LHCN-M2 (cell line): Measurements from ENCODE around the gene ERF. TPM values are rescaled to one million over a fixed set of nuclear protein-coding genes. Genes with fewer than 3 reads are reported as not detected.
A peak's percentile ranks its signal among the peaks of the same experiment; 100 is the strongest.
"Not testable (repeated sequence)": the region's sequence is repeated elsewhere in the genome, so short reads cannot be mapped to it uniquely, and the experiment has no call there.

ENCODE experiments used
- DNase-seq: peaks from one replicate; pipeline ENCODE4 v3.0.0-alpha.2; 2012; ENCODE audit warnings: low read depth
- total RNA-seq: library from RNA; depleted of rRNA; stranded (reverse); fragments of >200 nt; gene quantifications from 2 replicates; pipeline ENCODE4 v1.2.3, GENCODE V29; 2014

Gene ERF
- total RNA-seq, 1 experiment from 2014 or later, result 56.2 TPM

DNA sequence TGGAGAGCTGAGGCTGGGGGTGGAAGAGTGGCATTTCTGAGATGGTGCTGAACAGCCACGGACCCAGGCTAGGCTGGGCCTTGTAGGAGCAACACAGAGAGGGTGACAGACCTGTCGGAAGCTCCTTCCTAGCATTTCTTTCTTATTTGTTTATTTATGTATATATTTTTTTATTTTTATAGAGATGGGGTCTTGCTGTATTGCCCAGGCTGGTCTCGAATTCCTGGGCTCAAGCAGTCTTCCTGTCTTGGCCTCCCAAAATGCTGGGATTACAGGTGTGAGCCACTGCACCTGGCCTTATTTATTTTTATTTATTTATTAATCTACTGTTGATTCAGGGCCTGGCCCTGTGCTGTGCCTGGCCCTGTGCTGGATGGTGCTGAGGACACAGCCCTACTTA, 20.6 kb upstream of the ERF start:
- no peak for DNase-seq

DNA sequence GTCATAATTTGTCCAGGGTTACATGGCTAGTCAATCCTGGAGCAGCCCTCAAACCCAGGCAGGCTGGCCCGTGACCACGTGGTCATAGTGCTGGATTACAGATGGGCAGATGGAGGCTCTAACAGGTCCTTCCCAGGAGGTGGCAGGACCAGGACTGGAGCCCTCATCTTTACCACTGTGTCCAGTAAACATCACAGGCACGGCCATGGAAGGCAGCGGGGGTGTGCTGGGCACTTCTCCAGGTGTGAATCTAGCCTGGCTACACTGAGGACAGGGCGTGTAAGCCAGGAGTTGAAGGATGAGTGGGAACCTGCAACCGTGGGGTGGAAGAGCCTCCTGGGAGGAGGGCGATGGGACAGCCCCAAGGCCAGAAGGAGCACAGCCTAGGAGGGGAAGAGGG, 20.2 kb upstream of the ERF start:
- DNase-seq, result no peak

DNA sequence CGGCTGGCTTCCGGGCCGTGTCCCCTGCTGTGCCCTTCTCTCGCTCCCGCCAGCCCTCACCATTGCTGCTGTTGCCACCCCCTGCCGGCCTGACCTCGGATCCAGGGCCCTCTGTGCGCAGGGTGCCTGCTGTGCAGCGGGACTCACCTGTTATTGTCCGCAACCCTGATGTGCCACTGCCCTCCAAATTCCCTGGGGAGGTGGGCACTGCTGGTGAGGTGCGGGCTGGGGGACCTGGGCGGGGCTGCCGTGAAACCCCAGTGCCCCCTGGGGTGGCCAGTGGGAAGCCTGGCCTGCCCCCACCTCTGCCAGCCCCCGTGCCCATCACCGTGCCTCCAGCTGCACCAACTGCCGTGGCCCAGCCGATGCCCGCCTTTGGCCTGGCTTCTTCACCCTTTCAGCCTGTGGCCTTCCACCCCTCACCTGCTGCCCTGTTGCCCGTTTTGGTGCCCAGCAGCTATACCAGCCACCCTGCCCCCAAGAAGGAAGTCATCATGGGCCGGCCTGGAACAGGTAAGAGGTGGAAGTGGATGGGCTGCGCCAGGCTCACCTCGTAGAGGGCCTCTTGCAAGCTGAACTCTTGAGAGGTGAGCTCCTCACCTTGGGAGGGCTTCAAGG, 19.2 kb upstream of the ERF start:
- no peak for DNase-seq

DNA sequence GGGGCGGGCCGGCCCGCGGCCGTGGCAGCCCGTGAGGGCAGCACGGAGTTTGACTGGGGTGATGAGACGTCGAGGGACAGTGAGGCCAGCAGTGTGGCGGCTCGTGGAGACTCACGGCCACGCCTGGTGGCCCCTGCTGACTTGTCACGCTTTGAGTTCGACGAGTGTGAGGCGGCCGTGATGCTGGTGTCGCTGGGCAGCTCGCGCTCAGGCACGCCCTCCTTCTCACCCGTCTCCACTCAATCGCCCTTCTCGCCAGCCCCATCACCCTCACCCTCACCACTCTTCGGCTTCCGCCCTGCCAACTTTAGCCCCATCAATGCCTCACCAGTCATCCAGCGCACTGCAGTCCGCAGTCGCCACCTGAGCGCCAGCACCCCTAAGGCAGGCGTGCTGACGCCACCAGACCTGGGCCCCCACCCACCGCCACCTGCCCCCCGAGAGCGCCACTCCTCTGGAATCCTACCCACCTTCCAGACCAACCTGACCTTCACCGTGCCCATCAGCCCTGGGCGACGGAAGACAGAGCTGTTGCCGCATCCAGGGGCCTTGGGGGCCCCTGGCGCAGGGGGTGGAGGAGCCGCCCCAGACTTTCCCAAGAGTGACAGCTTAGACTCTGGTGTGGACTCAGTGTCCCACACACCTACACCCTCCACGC, 18.6 kb upstream of the ERF start:
- DNase-seq, result no peak

DNA sequence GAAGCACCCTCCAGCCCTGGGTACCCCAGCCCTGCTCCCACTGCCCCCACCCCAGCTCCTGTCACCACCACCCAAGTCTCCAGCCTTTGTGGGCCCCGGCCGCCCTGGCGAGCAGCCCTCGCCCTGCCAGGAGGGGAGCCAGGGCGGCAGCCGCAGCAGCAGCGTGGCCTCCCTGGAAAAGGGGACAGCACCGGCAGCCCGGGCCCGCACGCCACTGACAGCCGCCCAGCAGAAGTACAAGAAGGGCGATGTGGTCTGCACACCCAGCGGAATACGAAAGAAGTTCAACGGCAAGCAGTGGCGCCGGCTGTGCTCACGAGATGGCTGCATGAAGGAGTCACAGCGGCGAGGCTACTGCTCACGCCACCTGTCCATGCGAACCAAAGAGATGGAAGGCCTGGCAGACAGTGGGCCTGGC, 18.1 kb upstream of the ERF start:
- DNase-seq, result no peak

DNA sequence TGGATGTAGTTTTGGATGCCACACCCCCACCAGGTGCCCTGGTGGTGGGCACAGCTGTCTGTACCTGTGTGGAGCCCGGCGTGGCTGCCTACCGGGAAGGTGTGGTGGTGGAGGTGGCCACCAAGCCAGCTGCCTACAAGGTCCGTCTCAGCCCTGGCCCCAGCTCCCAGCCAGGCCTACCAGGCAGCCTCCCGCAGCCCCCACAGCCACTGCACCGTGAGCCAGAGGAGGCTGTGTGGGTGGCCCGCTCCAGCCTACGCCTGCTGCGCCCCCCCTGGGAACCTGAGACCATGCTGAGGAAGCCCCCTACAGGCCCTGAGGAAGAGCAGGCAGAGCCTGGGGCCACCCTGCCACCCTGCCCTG, 17.6 kb upstream of the ERF start:
- DNase-seq, result no peak

DNA sequence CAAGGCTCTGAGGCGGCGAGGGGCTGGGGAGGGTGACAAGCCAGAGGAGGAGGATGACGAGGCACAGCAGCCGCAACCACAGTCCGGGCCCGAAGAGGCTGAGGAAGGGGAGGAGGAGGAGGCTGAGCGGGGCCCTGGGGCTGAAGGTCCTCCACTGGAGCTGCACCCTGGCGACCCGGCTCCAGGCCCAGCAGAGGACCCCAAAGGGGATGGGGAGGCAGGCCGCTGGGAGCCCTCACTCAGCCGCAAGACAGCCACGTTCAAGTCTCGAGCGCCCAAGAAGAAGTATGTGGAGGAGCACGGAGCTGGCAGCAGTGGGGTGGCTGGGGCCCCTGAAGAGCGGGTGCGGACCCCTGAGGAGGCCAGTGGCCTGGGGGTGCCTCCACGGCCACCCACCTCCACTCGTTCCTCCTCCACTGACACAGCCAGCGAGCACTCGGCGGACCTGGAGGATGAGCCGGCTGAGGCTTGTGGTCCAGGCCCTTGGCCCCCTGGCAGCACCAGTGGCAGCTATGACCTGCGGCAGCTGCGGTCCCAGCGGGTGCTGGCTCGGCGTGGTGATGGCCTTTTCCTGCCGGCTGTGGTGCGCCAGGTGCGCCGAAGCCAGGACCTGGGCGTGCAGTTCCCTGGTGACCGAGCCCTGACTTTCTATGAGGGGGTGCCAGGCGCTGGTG, 17.1 kb upstream of the ERF start:
- DNase-seq, result no peak

DNA sequence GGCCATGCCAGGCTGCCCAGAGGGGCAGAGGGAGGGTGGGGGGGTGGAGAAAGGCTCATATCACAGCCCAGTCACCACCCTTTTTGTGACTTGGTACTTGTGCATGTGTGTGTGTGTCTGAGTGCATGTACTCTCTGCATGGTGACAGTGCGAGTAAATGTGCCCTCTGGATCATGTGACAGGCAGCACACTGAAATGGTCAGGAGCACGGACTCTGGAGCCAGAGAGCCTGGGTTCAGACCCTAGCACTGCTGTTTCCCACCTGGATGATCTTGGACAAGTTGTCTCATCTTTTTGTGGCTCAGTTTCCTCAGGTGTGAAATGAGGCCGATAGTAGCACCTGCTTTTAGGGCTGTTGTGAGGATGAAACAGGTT, 16.1 kb upstream of the ERF start:
- DNase-seq, result peak; percentile 22

DNA sequence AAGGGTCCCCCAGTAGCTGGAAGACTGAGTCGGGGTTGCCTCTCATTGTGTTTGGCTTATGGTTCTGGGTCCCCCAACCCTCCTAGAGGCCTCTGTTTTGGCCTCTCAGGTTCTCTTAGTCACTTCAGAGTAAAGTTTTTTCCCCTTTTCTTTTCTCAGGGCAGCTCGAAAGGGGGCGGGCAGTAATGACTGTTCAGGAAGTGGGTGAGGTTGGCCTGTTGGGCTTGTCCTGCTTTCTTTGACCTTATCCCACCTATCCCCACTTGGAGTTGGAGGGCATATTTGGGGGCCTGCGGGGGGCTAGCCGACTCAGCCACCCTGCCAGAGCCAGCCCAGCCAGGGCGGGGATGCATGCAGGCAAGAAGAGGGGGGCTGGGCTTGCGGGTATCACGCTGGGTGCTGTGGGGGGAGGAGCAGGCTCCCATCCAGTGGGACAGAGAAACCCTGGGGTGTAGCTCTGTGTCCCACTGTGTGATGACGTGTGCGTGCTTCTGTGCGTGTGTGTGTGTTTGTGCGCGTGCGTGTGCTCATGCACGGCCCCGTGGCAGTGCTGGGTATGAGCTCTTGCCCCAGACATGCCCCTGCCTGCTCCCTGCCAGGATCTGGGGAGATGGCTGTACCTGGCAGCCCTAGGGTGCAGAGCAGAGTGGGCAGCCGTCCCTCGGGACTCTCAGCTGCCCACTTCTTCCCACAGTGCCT, 15.6 kb upstream of the ERF start:
- peak; percentile 87 for DNase-seq

DNA sequence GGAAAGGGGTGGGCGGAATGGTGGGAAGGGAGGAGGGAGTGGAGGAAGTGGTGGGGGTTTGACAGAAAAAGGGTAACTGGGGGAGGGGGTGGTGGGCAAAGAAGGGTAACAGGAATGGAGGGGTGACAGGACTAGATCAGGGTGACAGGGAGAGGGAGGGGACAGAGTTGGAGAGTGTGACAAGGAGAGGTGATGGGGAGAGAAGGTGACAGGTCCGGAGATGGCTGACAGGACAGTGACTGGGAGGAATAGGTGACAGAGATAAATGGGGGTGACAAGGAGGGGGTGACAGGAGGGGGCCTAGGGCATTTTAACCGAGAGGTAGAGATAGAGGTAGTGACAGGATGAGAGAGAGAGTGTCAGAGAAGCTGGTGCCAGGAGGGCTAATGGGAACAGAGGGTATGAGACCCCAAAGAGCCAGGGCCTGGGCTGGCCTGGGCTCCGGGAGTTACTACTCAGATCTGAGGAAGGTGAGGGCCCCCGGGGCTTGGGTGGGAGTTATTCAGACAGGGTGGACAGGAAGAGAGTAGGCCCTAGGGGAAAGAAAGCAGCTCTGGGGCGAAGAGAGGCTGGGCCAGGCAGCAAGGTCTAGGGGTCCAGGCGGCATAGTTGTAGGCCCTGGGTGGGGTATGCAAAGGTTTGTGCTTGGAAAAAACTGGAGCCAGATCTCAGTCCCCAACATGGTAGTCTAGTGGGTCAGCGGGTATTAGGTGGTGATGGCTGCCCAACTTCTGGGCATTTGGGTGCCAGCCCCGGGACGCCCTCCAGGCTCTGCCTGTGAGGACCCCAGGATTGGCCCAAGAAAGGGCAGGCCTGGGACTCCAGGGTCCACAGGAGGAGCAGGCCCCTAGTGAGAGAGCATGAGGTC, 14.8 kb upstream of the ERF start:
- DNase-seq, result no peak

DNA sequence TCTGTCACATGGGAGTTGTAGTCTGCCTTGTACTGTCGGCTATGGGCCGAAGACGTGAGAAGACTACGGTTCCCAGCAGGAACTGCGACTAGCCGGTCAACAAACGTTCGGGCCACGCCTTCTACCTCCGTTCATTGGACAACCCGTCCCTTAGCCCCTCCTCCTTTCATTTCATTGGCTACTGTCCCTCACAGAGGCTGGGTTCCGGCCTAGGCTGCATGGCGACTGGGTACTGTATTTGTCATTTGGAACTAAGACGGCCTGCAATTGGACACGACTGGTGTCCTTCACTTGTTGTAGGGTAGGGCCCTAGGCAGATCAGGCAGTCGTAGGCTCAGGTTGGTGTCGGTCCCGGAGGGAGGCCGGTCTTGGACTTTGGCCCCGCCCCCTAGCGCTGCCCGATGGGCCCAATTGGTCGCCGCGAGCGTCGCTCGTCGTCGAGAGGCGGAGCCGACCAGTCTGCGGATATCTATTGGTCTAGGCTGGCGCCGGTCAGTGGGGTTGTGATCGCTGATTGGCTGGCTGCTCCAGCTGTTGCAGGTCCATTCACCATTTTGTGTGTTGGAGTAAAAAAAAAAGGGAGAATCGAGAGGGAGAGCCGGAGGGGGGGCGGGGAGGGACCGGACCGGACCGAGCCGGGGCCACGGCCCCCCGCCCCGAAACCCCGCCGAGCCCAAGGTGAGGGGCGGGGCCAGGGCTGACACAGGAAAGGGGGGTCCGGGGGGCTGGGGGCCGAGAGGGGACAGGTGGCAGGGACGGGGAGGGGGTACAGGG, 14.0 kb upstream of the ERF start, which contains the start of gene CIC:
CIC (plus strand) TSS at position 549 of the 774 bp plus-strand sequence. CDS start 2,532 bp downstream, outside the sequence.
- DNase-seq, result peak; percentile 100

DNA sequence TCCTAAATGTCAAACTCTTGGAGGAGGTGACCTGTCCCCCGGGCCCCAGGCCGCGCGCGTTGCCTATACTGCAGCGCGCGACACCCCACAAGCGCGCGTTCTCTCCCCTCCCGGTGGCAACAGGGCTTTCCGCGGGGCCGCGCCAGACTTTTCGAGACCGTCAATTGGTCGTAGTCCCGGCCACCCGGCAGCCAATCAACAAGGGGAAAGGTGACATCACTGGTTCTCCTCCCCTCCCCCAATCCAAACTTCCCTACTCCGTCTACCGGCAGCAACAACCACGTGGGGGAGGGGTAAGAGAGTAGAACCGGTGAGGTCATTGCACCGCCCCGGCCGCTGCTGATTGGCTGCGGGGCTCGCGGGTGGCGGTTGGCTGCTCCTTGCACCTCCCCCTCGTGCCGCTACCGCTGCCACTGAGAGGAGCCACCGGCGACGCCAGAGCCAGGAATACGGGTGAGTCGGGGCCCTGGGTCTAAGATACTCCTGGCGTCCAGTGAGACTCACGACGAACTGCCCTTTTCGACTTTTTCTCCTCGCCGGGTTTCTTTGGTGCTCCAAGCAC, 13.3 kb upstream of the ERF start:
- peak; percentile 99 for DNase-seq

DNA sequence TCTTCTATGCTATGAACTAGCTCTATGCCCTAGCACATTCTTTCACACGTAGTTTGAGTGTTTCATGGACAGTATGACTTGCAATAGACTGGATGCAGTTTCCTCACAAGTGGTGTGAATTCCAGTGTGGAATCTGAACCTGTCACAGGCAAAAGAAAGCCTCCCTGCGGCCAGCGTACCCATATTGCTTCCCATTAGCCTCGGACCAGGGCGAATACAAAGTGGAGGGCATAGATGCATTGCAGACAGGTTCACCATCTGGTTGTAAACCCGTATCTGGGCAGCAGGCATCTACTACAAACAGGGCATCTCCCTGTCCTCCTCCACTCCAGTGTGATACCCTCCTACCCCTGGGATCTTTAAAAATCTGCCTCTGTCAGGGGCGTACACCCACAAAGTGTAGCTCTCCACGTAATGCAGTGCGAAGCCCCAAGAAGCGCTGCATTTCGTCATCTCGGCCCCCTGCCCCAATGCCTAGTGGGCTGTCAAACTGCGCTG, 12.8 kb upstream of the ERF start:
- DNase-seq, result no peak

DNA sequence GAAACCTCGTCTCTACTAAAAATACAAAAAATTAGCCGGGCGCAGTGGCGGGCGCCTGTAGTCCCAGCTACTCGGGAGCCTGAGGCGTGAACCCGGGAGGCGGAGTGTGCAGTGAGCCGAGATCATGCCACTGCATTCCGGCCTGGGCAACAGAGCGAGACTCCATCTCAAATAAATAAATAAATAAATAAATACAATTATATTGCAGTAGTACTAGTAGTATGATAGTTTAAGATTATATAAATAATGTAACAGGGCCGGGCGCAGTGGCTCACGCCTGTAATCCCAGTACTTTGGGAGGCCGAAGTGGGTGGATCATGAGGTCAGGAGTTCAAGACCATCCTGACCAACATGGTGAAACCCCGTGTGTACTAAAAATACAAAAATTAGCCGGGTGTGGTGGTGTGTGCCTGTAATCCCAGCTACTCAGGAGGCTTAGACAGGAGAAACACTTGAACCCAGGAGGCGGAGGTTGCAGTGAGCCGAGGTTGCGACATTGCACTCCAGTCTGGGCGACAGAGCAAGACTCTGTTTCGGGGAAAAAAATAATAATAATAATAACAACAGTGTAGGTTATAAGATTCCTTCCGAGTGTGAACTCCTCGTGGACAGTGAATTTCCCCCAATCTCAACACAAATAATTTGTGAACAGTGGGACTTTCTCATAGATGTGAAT, 12.1 kb upstream of the ERF start:
- not testable (repeated sequence) for DNase-seq

DNA sequence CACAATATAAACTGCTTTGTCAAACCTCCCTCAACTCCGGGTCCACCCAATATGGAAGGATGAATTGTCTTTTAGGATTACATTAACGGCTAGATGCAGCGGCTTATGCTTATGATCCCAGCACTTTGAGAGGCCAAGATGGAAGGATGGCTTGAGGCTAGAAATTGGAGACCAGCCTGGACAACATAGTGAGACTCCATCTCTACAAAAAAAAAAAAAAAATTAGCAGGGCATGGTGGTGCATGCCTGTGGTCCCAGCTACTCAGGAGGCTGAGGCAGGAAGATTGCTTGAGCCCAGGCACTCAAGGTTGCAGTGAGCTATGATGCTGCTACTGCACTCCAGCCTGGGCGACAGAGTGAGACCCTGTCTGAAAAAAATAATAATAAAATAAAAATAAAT, 11.2 kb upstream of the ERF start:
- not testable (repeated sequence) for DNase-seq

DNA sequence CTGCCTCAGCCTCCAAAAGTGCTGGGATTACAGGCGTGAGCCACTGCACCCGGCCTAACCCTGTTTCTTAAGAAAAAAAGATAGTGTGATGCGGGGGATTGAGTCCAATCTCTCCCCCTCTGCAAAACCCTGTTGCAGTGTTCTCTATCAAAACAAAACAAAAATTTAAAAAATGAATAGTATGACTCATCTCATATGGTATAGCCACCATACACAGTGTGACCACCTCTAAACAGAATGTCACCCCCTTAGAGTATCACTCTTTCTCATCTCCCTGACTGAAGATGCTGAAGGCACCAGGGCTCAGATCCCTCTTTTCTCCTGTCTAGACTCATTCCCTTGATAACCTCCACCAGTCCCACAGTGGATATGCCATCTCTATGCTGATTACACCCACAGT, 6.8 kb upstream of the ERF start:
- no peak for DNase-seq

DNA sequence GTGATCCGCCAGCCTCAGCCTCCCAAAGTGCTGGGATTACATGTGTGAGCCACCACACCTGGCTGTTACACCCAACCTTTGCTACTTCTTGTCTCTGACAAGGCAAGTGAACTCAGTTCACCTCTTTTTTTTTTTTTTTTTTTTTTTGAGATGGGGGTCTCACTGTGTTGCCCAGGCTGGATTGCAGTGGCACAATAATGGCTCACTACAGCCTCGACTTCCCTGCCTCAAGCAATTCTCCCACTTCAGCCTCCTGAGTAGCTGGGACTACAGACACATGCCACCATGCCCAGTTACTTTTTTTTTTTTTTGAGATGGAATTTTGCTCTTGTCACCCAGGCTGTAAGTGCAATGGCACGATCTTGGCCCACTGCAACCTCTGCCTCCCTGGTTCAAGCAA, 2.9 kb upstream of the ERF start:
- not testable (repeated sequence) for DNase-seq

DNA sequence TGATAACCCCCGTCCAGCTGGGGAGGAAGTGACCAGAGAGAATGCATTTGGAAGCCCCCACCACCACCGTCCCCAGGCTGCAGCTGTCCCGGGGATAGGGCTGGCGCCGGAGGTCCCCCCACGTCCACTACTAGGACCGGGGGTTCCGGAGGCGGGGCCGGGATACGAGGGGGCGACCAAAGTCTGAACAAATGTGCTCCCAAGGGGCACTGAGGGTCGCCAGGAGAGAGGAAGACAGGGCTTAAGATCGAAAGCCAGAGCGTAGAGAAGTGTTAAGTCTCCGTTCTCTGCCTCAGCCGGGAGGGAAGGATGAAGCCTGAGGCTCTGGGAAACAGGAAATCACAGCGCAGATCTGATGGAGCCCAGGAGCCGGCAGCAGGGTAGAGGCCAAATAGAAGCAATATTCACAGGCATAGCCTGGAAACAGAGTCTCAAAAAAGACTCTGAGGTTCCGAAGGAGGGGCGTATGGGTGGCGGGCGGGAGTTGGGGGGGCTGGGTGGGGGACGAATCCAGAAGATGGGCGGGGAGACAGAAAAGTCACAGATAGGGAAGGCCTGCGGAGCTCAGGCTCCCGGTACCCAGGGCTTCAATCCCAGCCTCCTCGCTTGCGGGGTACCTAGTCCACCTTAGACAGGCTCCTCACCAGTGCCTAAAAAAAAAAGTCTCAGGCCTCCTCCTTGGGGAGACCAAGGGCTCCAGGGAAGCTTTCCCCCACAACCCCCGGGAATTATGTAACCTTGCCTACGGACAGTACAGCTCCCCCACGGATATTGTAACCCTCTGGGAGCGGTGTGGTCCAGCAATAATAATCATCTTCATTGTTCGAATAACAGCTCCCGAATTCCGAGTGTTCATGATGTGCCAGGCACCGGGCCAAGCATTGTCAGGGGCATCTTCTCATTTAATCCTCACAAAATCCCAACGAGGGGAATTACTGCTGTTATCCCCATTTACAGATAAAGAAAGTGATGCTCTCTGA, 1.1 kb upstream of the ERF start:
- peak; percentile 61 for DNase-seq
